Erythroblast (primary cell): Measurements from ENCODE around the gene ARHGAP26.

Experiments used
- GATA1 ChIP-seq: IDR thresholded peaks from 2 replicates; pipeline ENCODE4 v1.6.1; 2011; ENCODE audit warnings: low read depth, mild to moderate bottlenecking, control low read depth, low read length, moderate library complexity
- POLR2A ChIP-seq: IDR thresholded peaks from 2 replicates; pipeline ENCODE4 v1.6.1; 2011; ENCODE audit warnings: mild to moderate bottlenecking, low read length

GRCh38 chr5:143139585-143139984 is 369.4 kb downstream of the ARHGAP26 start:
- TF ChIP-seq POLR2A = no peak
- no peak for TF ChIP-seq GATA1
